ENCODE data around the gene COL9A1. TPM values are rescaled to one million over a fixed set of nuclear protein-coding genes. Genes with fewer than 3 reads are reported as not detected.

Gene COL9A1
- total and polyA plus RNA-seq, 2 of the 4 experiments (the other 2 are of a cell fraction), result not detected

GRCh38 chr6:70208235-70208790, 94.6 kb downstream of the COL9A1 start:
- Histone ChIP-seq H2BK120ac (ENCODE audit: low read depth, low read length) (no peak overlapping the region), H4K91ac (ENCODE audit: insufficient read depth, low read depth, low read length) (no peak overlapping the region), H3K9me3 (ENCODE audit: control insufficient read depth, insufficient read depth, low read length) (no peaks in the 10 kb centered on the region), H3K9me1 (ENCODE audit: insufficient read depth, low read length) (no peaks in the 10 kb centered on the region), H3K56ac (ENCODE audit: extremely low read depth, insufficient read depth, low read length) (no peak overlapping the region), H3K4me3 (ENCODE audit: insufficient read depth, low read depth, low read length) (no peak overlapping the region), H2AK9ac (replicated peaks; ENCODE audit: low read depth, low read length, poor library complexity) (no peak overlapping the region), H2AFZ (replicated peaks; ENCODE audit: low read length, poor library complexity) (no peak overlapping the region), H3K79me1 (ENCODE audit: low read depth in 1 of 2, low read length in 2 of 2) (no peaks in the 10 kb centered on the region), H3K27me3 (ENCODE audit: control insufficient read depth, insufficient read depth, low read length) (peaks cover 2% of the 10 kb centered on the region; the same call in 1 of the 2 replicates), H2AK5ac (ENCODE audit: low read depth, low read length) (no peak overlapping the region), H3K27ac (ENCODE audit: insufficient read depth, low read length) (no peak overlapping the region), H3K9ac (ENCODE audit: low read depth, low read length) (no peak overlapping the region), H3K36me3 (ENCODE audit: control insufficient read depth, insufficient read depth, low read length) (no peaks in the 10 kb centered on the region), H4K8ac (ENCODE audit: low read depth in 2 of 2, low read length in 2 of 2) (no peak overlapping the region), H3K4ac (ENCODE audit: low read depth, low read length) (no peak overlapping the region), H3K23ac (ENCODE audit: low read depth, low read length) (no peak overlapping the region), H4K5ac (ENCODE audit: low read depth, low read length) (no peak overlapping the region), H3K14ac (replicated peaks; ENCODE audit: low read depth, low read length) (no peak overlapping the region), H2BK15ac (ENCODE audit: low read depth, low read length) (no peak overlapping the region), H3K4me2 (ENCODE audit: low read depth, low read length) (no peak overlapping the region), H4K20me1 (ENCODE audit: insufficient read depth, low read length) (no peaks in the 10 kb centered on the region), H2BK5ac (ENCODE audit: low read depth, low read length, poor library complexity, severe bottlenecking) (no peak overlapping the region), H3K4me1 (ENCODE audit: control insufficient read depth, insufficient read depth, low read length) (no peaks in the 10 kb centered on the region), H3K18ac (ENCODE audit: low read depth, low read length) (no peak overlapping the region), H2BK20ac (ENCODE audit: low read depth, low read length) (no peak overlapping the region)
- CTCF ChIA-PET, result interaction anchor here (0.5 to 3.0 kb wide), 2 partner anchors 13 to 35 kb away, joined by 3 to 17 read pairs; no protein-coding TSS in a partner anchor
- whole genome bisulfite sequencing, 2 experiments (ENCODE audit: extremely low coverage in 2 of 2, insufficient read length in 1 of 2), result no CpG with 5 or more reads among the region's 1 CpG
- BruUV-seq (replicated peaks), result no TSS peak
- DNase-seq (no peak), ATAC-seq (ENCODE audit: low read depth) (no peak)
- in situ Hi-C loops (cut with MboI; ENCODE audit: low sequenced_read_pairs), result loop anchor here (25.0 kb wide), 1 partner anchor 479 kb away; no protein-coding TSS in a partner anchor
- POLR2A ChIA-PET (ENCODE audit: unreplicated experiment), result no interaction called here
- dilution Hi-C loops (cut with HindIII; ENCODE audit: low sequenced_read_pairs, unreplicated experiment), result no loop called here
- intact Hi-C loops (cut with micrococcal nuclease), result no loop called here
- TF ChIP-seq CHD1 (IDR thresholded peaks at IDR 0.05; ENCODE audit: low read depth, low read length) (no peak), BHLHE40 (IDR thresholded peaks at IDR 0.05; ENCODE audit: low read depth, low read length) (no peak), FOS (IDR thresholded peaks at IDR 0.05; ENCODE audit: low read depth, low read length) (no peak), CTCF (conservative IDR thresholded peaks at IDR 0.05; ENCODE audit: low read depth, low read length) (no peak), POLR2A (IDR thresholded peaks at IDR 0.05; ENCODE audit: low read depth, low read length) (no peak), RCOR1 (IDR thresholded peaks at IDR 0.05; ENCODE audit: insufficient replicate concordance, low read length) (no peak), RFX5 (IDR thresholded peaks at IDR 0.05; ENCODE audit: low read depth, low read length) (no peak), RAD21 (IDR thresholded peaks at IDR 0.05; ENCODE audit: low read length) (no peak), MAZ (IDR thresholded peaks at IDR 0.05; ENCODE audit: borderline replicate concordance, low read depth, low read length) (no peak), USF2 (IDR thresholded peaks at IDR 0.05; ENCODE audit: low read depth, low read length) (no peak), SMC3 (IDR thresholded peaks at IDR 0.05; ENCODE audit: low read depth, low read length) (no peak), MAFK (IDR thresholded peaks at IDR 0.05; ENCODE audit: low read depth, low read length) (no peak), MXI1 (IDR thresholded peaks at IDR 0.05; ENCODE audit: borderline replicate concordance, low read depth, low read length) (no peak), NFE2L2 (IDR thresholded peaks at IDR 0.05; ENCODE audit: low read depth, low read length) (no peak)
